GM12874 (cell line): ENCODE data around the gene HTR1D.

Experiments used
- TF ChIP-seq, protein P1 (sequence below): IDR thresholded peaks from 2 replicates; pipeline ENCODE4 v1.5.1; 2011; ENCODE audit warnings: low read depth, mild to moderate bottlenecking, control low read depth, low read length, moderate library complexity; ENCODE audit not compliant: insufficient read depth

Gene HTR1D

DNA sequence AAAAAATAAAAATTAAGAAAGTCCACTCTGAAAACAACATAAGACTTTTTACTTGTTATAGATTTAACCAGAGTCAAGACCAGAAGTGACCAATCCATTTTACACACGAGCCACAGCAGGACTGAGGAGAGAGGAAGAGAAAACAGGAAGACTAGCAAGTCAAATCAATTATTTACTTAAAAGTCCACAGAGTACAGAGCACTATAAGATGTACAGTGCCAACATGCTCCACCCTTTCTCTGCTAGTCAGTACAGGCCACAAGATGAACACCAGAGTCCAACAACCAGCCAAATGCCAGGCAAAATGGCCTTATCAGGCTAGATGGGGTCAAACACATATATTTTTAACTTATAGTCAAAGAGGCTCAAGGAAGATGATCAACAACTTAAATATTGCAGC is 68.2 kb downstream of the HTR1D start:
- TF ChIP-seq, protein P1, sequence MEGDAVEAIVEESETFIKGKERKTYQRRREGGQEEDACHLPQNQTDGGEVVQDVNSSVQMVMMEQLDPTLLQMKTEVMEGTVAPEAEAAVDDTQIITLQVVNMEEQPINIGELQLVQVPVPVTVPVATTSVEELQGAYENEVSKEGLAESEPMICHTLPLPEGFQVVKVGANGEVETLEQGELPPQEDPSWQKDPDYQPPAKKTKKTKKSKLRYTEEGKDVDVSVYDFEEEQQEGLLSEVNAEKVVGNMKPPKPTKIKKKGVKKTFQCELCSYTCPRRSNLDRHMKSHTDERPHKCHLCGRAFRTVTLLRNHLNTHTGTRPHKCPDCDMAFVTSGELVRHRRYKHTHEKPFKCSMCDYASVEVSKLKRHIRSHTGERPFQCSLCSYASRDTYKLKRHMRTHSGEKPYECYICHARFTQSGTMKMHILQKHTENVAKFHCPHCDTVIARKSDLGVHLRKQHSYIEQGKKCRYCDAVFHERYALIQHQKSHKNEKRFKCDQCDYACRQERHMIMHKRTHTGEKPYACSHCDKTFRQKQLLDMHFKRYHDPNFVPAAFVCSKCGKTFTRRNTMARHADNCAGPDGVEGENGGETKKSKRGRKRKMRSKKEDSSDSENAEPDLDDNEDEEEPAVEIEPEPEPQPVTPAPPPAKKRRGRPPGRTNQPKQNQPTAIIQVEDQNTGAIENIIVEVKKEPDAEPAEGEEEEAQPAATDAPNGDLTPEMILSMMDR, result no peak

DNA sequence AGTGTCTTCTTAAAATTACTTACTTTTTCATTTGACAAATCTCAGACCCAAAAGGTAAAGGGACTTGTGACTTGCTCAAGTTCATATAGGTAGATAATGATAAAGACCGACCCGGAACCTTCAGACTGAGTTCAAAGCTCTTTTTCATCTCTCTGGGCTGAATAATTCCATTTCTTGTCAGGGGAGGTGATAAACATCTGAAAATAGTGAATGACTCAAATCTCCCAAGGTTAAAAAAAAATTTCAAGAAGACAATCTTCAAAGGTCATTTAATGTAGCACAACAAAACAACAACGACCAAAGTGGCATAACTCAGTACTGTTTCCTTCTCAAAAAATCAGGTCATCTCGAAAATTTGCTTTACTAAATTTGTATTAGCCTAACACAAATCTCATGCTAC is 69.2 kb downstream of the HTR1D start:
- TF ChIP-seq, protein P1, result no peak
